HepG2 (cell line): Measurements from ENCODE around the gene ZNF333. TPM values are rescaled to one million over a fixed set of nuclear protein-coding genes. Genes with fewer than 3 reads are reported as not detected.

Experiments used
- ATAC-seq: fragments of 200-7000 bp; cut with Tn5 transposase; 3 replicates; pipeline ENCODE4 v1.9.1; 2020; ENCODE audit warnings: mild to moderate bottlenecking, moderate library complexity
- BruUV-seq: library from RNA; stranded (reverse); fragments of 400-500 nt; replicated peaks from 2 replicates; lab custom pipeline; 2021; lab: Mats Ljungman, UMichigan
- CTCF ChIA-PET: fragments of 300-600 bp; formaldehyde crosslinking; extraction: SDS; loops from one replicate; lab custom pipeline; 2021; ENCODE audit warnings: low total read pairs, inconsistent platforms, low intra/inter-chr PET ratio; lab: Yijun Ruan, JAX
- POLR2A ChIA-PET: fragments of 350-600 bp; sonication (Branson Sonifier 250); formaldehyde crosslinking; loops from one replicate; lab custom pipeline; 2020; ENCODE audit warnings: antibody characterized with exemption, inconsistent platforms; lab: Yijun Ruan, JAX
- DNase-seq: peaks from one replicate; pipeline ENCODE4 v3.0.0-alpha.2; 2015; ENCODE audit warnings: low spot score
- FAIRE-seq: peaks from 3 replicates; lab custom pipeline; 2011; peaks lifted over from hg19 to GRCh38; lab: Jason Lieb, UNC
- H2AFZ ChIP-seq: one replicate; pipeline ENCODE4 v1.6.1; 2011; ENCODE audit warnings: low read length, inconsistent platforms
- H3K27ac ChIP-seq: fragments of 300-600 bp; 3 replicates; pipeline ENCODE4 v1.8.0; 2011; ENCODE audit warnings: mixed run types, mild to moderate bottlenecking, mixed read lengths, low read length, inconsistent platforms; ENCODE audit not compliant: insufficient read depth; ENCODE audit errors: extremely low read length
- H3K27me3 ChIP-seq, 2 experiments: fragments of 200-600 bp in 1 of 2; 2 replicates in 1 of 2; 3 replicates in 1 of 2; pipeline versions ENCODE4 v1.6.0 to v1.8.0; 2011; ENCODE audit warnings: low read length in 2 of 2, mild to moderate bottlenecking in 2 of 2, moderate library complexity in 2 of 2, inconsistent platforms in 1 of 2; ENCODE audit not compliant: insufficient read depth in 2 of 2, control insufficient read depth in 1 of 2
- H3K36me3 ChIP-seq, 2 experiments: fragments of 200-600 bp in 1 of 2; replicated peaks in 1 of 2; 2 replicates in 1 of 2; 3 replicates in 1 of 2; pipeline versions ENCODE4 v1.5.1 to v1.8.0; 2011; ENCODE audit warnings: low read length in 2 of 2, inconsistent platforms in 1 of 2; ENCODE audit not compliant: insufficient read depth in 2 of 2, control insufficient read depth in 1 of 2
- H3K4me1 ChIP-seq: 2 replicates; pipeline ENCODE4 v1.5.1; 2012; ENCODE audit warnings: low read length, inconsistent platforms; ENCODE audit not compliant: insufficient read depth
- H3K4me2 ChIP-seq: 2 replicates; pipeline ENCODE4 v1.6.0; 2011; ENCODE audit warnings: low read depth, low read length, inconsistent platforms
- H3K4me3 ChIP-seq, 3 experiments: fragments of 200-600 bp in 1 of 3; sonication (generic), shearing (Covaris generic) in 1 of 3; replicated peaks in 1 of 3; 2 replicates each; pipeline ENCODE4 v1.5.1; 2011 to 2016; ENCODE audit warnings: low read length in 3 of 3, inconsistent platforms in 2 of 3, low read depth in 2 of 3, mild to moderate bottlenecking in 2 of 3, control low read depth in 1 of 3, mixed read lengths in 1 of 3; ENCODE audit not compliant: insufficient read depth in 1 of 3
- H3K79me2 ChIP-seq: one replicate; pipeline ENCODE4 v1.6.1; 2011; ENCODE audit warnings: low read length, inconsistent platforms; ENCODE audit not compliant: insufficient read depth
- H3K9ac ChIP-seq: 2 replicates; pipeline ENCODE4 v1.6.0; 2011; ENCODE audit warnings: mild to moderate bottlenecking, low read depth, low read length, inconsistent platforms; ENCODE audit not compliant: insufficient read depth
- H3K9me3 ChIP-seq: 2 replicates; pipeline ENCODE4 v1.5.1; 2012; ENCODE audit warnings: mild to moderate bottlenecking, low read length
- H4K20me1 ChIP-seq: 2 replicates; pipeline ENCODE4 v1.6.0; 2011; ENCODE audit warnings: inconsistent platforms, mild to moderate bottlenecking, low read length, moderate library complexity; ENCODE audit not compliant: insufficient read depth
- AKAP8 ChIP-seq: sonication (generic); formaldehyde crosslinking; IDR thresholded peaks from 2 replicates; pipeline ENCODE4 v1.5.1; 2020; ENCODE audit warnings: mild to moderate bottlenecking, missing genetic modification reagents
- GPN1 ChIP-seq: sonication (generic); formaldehyde crosslinking; IDR thresholded peaks from 2 replicates; pipeline ENCODE4 v1.5.1; 2020; ENCODE audit warnings: missing genetic modification reagents, borderline replicate concordance
- HIC2 ChIP-seq: sonication (generic); formaldehyde crosslinking; IDR thresholded peaks from 2 replicates; pipeline ENCODE4 v1.9.0; 2022; ENCODE audit warnings: low read depth, missing genetic modification reagents
- IRF1 ChIP-seq: sonication (generic); formaldehyde crosslinking; IDR thresholded peaks from 2 replicates; pipeline ENCODE4 v1.4.0; 2020; ENCODE audit warnings: low read depth, mild to moderate bottlenecking, missing genetic modification reagents
- SMAD3 ChIP-seq: sonication (generic); formaldehyde crosslinking; IDR thresholded peaks from 2 replicates; pipeline ENCODE4 v1.4.0; 2020; ENCODE audit warnings: missing genetic modification reagents
- SRY ChIP-seq: sonication (generic); formaldehyde crosslinking; IDR thresholded peaks from 2 replicates; pipeline ENCODE4 v1.8.0; 2022; ENCODE audit warnings: mild to moderate bottlenecking, missing genetic modification reagents
- THAP11 ChIP-seq: IDR thresholded peaks from 2 replicates; pipeline ENCODE4 v1.6.1; 2016; ENCODE audit warnings: missing biosample characterization, missing genetic modification reagents
- ZNF383 ChIP-seq: sonication (generic); formaldehyde crosslinking; IDR thresholded peaks from 2 replicates; pipeline ENCODE4 v1.4.0; 2020; ENCODE audit warnings: missing genetic modification reagents, mild to moderate bottlenecking, borderline replicate concordance
- ZNF44 ChIP-seq: sonication (generic); formaldehyde crosslinking; IDR thresholded peaks from 2 replicates; pipeline ENCODE4 v1.5.1; 2020; ENCODE audit warnings: mild to moderate bottlenecking, missing genetic modification reagents
- ZSCAN30 ChIP-seq: sonication (generic); formaldehyde crosslinking; IDR thresholded peaks from 2 replicates; pipeline ENCODE4 v1.5.0; 2020; ENCODE audit warnings: mild to moderate bottlenecking, missing genetic modification reagents
- in situ Hi-C: cut with HindIII; loops from 2 replicates; pipeline ENCODE4 v1.10.0; 2017; ENCODE audit warnings: low pct_unique_long_range_greater_than_20kb; ENCODE audit not compliant: extremely low pct_ligation_motif_present
- intact Hi-C: fragments of 100-400 bp; cut with micrococcal nuclease; formaldehyde crosslinking; loops from one replicate; pipeline ENCODE4 v1.10.0; 2022; ENCODE audit not compliant: unreplicated experiment
- polyA plus RNA-seq, 8 experiments: library from polyadenylated mRNA; depleted of rRNA in 3 of 8; stranded (reverse) in 7 of 8; unstranded in 1 of 8; fragments of >200 nt; fragmentation: Illumina TruSeq in 4 of 8; extraction: Trizol in 4 of 8; gene quantifications; 2 replicates each; pipeline versions ENCODE4 v1.2.1 to v1.2.3, GENCODE V29; 2011 to 2016; ENCODE audit warnings: low read depth in 4 of 8, missing spikeins in 1 of 8, mixed read lengths in 1 of 8; ENCODE audit not compliant: insufficient read depth in 1 of 8
- total RNA-seq, 5 experiments: library from RNA; depleted of rRNA; stranded (reverse); fragments of >200 nt; fragmentation: Illumina TruSeq; extraction: Trizol; gene quantifications; 2 replicates each; pipeline ENCODE4 v1.2.3, GENCODE V29; 2016; ENCODE audit warnings: low read depth in 1 of 5

Gene ZNF333
- total and polyA plus RNA-seq, 2 of the 13 experiments (the other 11 are each of a cell fraction or from before 2014, with no cell fraction given) = 3.4 to 6.4 TPM

DNA sequence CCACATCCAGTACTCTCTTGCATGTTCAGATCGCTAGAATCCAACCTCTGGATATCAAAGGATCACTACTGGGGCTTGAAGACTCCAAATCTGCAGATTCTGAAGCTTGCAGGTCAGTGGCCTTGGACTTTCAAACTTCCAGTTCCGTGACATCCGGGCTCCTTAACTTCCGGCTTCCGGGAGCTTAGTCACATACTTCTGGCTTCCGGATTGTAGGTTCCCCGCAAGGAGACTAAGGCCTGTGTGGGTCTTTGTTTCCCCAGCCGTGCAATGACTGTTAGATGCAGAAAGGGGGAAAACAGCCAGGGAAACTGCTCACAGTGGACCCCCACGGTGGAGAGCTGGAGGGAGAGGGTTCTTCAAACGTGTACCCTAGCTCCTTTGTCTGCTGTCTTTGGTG, 41.4 kb downstream of the ZNF333 start (continued):
- TF ChIP-seq HIC2 (CRISPR knock-in tag) (no peak), ZNF383 (CRISPR knock-in tag) (no peak), IRF1 (no peak), ZNF44 (no peak), SRY (no peak), SMAD3 (CRISPR knock-in tag) (no peak)
- TF ChIP-seq, all 625 proteins: peak for 22

DNA sequence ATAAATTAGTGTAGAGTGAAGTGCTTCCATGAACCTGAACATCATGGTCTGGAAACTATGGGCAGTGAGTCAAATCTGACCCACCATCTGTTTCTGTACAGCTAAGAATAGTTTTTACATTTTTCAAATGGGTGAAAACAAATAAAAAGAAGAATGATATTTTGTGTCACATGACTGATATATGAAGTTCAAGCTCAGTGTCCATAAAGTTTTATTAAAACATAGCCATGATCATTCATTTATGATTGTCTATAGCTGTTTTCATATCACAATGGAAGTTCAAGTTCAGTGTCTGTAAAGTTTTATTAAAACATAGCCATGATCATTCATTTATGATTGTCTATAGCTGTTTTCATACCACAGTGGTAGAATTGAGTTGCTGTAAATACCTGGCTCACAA, 42.7 kb downstream of the ZNF333 start:
- H3K4me3 ChIP-seq = no peak overlapping the region
- in situ Hi-C loops (no loop called here), intact Hi-C loops (no loop called here)
- H2AFZ ChIP-seq = no peak overlapping the region
- FAIRE-seq = no peak
- H3K4me2 ChIP-seq = no peak overlapping the region
- no peak for ATAC-seq
- H3K9ac ChIP-seq = no peak overlapping the region
- H3K79me2 ChIP-seq = no peaks in the 10 kb centered on the region
- peaks cover 38% of the 10 kb centered on the region for H3K9me3 ChIP-seq
- DNase-seq = no peak
- H3K36me3 ChIP-seq = no peaks in the 10 kb centered on the region
- H3K27me3 ChIP-seq = peaks cover 0 to 17% of the 10 kb centered on the region in 2 experiments; a peak in 1 of 5 replicates
- ChIA-PET CTCF (no interaction called here), POLR2A (no interaction called here)
- 0 out of 2 replicates have a peak, but pooled peaks cover 9% of the 10 kb centered on the region for H3K4me1 ChIP-seq
- H4K20me1 ChIP-seq = no peaks in the 10 kb centered on the region
- TF ChIP-seq THAP11 (CRISPR knock-in tag) = no peak
- no peak for TF ChIP-seq GPN1 (CRISPR knock-in tag)
- TF ChIP-seq AKAP8 = no peak
- TF ChIP-seq ZSCAN30 = no peak
- H3K27ac ChIP-seq = no peak overlapping the region
- BruUV-seq = no TSS peak
